Erythroblast (primary cell): ENCODE results near the gene FAM13C.

ENCODE experiments used
- GATA1 ChIP-seq: IDR thresholded peaks from 2 replicates; pipeline ENCODE4 v1.6.1; 2011; ENCODE audit warnings: low read depth, mild to moderate bottlenecking, control low read depth, low read length, moderate library complexity
- POLR2A ChIP-seq: IDR thresholded peaks from 2 replicates; pipeline ENCODE4 v1.6.1; 2011; ENCODE audit warnings: mild to moderate bottlenecking, low read length

DNA sequence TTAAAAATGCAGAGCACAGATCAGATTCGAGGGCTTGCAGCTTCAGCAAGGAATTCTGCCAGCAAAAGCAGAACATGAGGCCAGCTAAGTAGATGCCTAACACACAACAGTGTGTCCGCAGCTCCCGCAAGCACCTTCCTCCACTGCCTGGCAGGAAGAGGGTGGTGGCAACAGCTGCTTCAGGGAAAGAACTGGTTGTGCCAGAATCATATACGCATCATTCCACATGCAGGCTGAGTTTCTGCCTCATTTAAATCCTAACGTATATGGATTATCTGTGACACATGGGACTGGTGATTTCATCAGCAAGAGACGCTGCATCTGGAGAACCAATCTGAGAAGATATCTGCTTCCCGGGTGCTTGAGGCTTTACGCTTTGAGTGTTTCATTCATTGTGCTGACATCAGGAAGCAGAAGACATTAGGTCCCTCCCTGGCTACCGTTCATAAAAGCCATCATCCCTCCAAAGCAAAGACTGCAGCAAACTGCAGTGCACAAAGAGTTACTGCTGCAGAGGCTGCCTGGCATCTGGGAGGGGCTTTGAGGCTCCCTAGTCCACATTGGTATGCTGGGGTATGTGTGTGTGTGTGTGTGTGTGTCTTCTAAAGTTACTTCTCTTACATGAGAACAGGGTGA, 78.8 kb downstream of the FAM13C start:
- TF ChIP-seq POLR2A (no peak), GATA1 (no peak)
